AG04449 (cell line): Measurements from ENCODE around the gene MDGA2.

ENCODE experiments used
- CTCF ChIA-PET: fragments of 350-600 bp; formaldehyde crosslinking; extraction: SDS; loops from one replicate; lab custom pipeline; 2021; ENCODE audit warnings: antibody characterized with exemption; lab: Yijun Ruan, JAX
- POLR2A ChIA-PET: fragments of 400-600, 350-600 bp; formaldehyde crosslinking; extraction: SDS; loops from one replicate; lab custom pipeline; 2020; ENCODE audit warnings: antibody characterized with exemption, inconsistent platforms; lab: Yijun Ruan, JAX
- DNase-seq: peaks from one replicate; pipeline ENCODE4 v3.0.0-alpha.2; 2010; ENCODE audit warnings: low read depth, low spot score
- H3K4me3 ChIP-seq: 2 replicates; pipeline ENCODE4 v1.5.1; 2011; ENCODE audit warnings: low read depth, mild to moderate bottlenecking, control low read depth, low read length
- CTCF ChIP-seq: IDR thresholded peaks from one replicate; pipeline ENCODE4 v1.5.1; 2011; ENCODE audit warnings: mild to moderate bottlenecking, moderate library complexity, low read length, control low read depth, inconsistent platforms; ENCODE audit not compliant: insufficient read depth; ENCODE audit errors: missing control alignments

The MDGA2 gene

GRCh38 chr14:46793144-46793543 is 882.3 kb downstream of the MDGA2 start:
- no peak for TF ChIP-seq CTCF
- CTCF ChIA-PET, result no interaction called here
- POLR2A ChIA-PET, result no interaction called here
- no peak overlapping the region for H3K4me3 ChIP-seq
- DNase-seq, result no peak
